HG02870 (cell line): ENCODE results near the gene PRKAB1.
"Not testable (repeated sequence)": the region's sequence is repeated elsewhere in the genome, so short reads cannot be mapped to it uniquely, and the experiment has no call there.

Source experiments
- ATAC-seq: cut with Tn5 transposase; IDR thresholded peaks from one replicate; pipeline ENCODE4 v1.9.1; 2021; ENCODE audit warnings: mild to moderate bottlenecking, moderate library complexity; ENCODE audit not compliant: unreplicated experiment

The PRKAB1 gene

DNA sequence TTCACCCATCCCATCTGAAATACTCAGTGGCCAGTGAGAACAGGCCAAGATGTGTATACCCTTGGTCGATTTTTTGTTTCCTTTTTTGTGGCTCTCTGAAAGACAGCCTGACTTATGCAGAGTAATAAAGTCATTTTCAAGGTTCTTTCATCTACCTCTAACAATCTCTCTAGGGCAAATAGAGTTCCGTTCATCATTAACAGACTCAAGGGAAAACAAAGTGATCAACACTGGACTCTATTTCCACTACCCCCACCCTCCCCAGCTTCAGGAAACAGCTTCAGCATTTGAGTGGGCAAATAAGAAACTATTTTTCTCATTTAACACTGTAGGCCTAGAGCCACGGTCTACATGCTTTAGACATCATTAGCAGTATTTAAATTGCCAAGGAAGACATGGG, 15.9 kb downstream of the PRKAB1 start:
- ATAC-seq, result no peak

DNA sequence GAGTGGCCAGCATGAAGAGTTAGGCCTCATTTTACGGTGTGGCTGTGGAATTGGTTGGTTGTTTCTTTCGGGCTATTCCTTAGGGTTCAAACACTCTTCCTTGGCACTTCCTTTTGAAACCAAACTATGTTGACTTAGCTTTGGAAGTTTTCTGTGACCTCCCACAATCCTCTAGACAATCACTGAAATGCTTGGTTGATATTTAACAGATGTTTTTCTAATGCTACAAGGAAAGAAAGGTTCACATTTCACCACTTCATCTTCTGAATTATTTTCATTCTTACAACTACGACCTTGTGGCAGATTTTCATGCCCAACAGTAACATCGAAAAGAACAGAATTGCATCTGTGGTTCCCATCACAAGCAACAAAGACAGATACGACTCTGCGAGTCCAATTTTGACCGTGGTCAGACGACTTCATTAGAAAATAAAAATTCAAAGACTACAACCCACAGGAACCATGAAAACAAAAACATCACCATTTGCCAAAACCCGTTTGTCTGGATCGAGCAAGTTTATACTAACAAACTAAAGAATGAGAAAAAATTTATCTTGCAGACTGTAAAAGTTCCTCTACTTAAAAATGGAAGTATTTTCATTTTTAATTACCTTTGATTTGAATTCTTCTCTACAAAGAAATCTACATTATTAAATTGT, 16.9 kb downstream of the PRKAB1 start:
- ATAC-seq, result no peak

DNA sequence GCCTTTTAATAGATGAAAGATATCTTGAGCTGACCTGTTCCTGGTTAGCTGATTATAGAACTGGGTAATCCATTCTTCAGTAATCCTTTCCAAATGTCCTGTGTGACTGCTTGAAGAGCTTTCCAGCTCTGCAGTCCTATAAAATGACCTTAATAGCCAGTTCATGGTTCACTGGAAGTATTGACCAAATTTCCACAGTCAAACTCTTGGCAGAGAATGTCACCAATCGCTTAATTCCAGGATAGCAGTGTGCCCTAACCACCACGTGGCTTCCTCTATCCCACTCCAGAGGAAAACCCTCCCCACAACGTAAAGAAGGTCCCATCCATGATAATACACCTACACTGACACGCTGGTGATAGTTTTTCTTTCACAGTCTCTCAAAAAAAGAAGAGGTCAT, 17.4 kb downstream of the PRKAB1 start:
- no peak for ATAC-seq

DNA sequence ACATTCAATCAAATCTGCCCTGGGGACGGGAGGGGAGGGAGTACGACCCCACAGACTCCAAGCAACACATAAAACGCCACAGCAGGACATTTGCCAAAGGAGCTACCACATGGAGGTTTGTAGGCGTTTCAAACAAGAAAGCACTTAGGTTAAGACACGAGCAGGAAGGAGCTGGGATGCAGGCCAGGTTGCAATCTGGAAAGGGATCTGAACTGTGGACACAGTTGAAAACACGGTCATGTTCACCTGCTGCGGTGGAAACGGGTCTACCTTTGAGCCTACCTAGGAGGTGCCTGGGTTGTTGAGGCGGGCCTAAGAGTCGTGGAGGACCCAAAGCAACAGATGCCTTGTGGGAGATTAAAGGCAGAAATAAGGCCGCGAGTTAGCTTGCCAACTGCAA, 18.4 kb downstream of the PRKAB1 start:
- no peak for ATAC-seq

DNA sequence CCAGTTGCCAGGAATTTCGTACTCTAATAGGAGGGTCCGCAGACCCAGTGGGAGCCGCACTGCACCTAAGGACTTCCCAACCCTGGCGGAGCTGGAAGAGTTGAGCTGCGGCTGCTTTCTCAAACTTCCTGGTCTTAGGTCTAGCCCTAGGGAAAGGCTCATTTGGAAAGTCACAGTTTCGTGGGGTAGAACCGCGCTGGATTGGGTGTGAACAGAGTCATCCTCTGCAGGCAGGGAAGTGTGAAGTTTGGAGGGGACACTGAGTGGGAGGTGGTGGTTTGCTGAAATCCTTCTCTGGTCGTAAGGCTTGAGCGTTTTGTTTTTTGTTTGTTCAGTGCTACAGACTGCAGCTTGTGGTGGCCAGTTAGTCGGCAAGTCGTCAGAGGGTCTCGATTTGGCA, 18.8 kb downstream of the PRKAB1 start:
- ATAC-seq, result no peak

DNA sequence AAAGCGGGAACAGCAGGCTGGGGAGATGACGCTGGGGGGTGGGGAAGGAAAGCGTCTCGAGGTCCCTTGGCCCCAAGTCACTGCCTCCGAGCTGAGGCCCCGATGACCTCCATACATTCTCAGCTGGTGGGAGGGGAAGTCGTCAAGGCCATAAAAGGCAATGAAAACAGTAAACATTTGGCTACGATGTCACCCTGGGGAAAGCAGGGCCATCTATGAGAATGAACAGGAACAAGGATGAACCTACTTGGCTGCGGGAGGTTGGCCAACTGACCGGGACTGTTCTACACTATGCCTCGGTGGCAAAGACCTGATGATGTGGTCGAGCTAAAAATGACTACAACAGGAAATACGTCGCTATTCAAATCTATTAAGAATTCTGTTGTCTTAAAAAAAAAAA, 19.5 kb downstream of the PRKAB1 start:
- ATAC-seq, result no peak

DNA sequence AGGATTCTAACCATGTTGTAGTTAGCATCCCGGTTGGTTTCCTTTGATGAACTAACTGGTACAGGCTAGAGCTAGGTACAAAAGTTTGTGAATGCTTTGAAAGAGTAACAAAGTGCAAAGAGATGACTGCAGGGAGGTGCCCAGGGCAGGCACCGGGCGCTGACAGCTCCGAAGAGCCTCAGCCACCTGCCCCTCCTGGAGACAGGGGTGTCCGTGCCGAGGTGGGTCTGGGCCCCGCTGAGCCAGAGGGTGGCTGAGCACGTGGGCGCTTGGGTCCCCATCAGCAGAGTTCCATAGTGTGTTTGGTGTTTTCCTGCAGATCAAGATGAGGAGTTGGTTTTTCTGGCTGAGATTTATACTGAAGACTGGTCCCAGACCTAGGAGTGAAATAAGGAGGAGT, 19.9 kb downstream of the PRKAB1 start:
- ATAC-seq, result no peak

DNA sequence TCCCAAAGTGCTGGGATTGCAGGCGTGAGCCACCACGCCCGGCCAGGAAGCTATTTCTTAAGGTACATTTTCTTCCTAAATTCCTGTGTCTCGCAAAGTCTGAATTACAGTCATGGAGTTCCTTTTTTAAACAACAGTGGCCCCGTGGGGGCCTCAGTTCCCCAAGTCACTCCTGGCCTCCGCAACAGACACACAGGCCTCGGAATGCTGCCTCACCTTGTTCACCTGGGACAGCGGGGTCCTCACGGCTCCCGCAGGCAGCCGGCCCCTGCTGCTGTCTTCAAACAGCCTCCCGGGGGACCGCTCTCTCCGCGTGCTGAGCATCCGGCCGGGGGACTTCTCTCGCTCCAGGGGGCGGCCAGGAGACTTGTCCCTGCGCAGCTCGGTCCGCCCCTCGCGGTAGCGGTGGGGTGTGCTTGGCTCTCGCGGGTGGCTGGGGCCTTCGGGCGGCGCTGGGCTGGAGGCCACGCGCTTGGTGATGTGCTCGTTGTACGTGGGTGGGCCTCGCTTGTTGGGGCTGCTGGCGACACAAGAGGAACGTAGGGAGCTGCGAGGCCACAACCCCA, 22.1 kb downstream of the PRKAB1 start:
- no peak for ATAC-seq

DNA sequence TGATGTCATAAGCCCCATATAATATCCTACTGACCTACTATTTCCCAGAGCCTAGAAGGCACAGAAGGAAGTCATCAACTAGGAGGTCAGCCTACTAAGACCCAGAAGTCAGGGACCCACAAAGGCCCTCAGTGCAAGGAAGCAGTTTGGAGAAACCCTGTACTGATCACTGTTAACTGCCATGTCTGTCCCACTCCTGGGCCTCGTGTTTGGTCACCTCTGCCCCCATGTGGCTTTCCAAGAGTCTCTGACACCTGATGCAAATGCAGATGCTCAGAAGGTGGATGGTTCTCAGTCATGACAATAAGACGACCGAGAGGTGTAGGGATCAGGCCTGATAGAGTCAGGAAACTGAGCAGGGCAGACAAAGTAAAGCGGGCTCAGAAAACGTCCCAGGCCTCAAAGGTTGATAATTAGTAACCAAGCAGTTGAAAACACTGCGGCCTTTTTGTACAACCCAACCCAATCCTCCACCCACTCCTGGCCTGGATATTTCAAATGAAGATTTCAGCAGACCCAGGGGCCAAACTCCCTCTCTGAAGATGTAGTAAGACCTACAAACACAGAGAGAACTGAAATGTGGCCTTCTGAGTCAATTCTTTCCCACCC, 23.4 kb downstream of the PRKAB1 start:
- ATAC-seq, result no peak

DNA sequence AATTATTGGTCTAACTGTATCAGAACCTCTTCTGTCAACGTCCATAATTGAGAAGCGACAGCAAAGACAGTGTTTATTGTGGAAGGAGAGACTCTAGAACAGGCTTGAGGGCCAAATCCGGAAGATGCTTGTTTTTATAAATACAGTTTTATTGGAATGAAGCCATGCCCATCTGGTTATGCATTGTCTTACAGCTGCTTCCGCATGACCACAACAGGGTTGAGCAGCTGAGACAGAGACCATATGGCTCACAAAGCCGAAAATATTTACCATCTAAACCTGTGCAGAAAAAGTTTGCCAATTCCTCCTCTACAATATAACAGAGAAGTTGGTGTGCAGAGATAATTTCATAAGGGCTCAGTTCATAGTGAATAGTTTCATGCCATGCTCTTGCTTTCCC, 24.5 kb downstream of the PRKAB1 start:
- ATAC-seq, result no peak

DNA sequence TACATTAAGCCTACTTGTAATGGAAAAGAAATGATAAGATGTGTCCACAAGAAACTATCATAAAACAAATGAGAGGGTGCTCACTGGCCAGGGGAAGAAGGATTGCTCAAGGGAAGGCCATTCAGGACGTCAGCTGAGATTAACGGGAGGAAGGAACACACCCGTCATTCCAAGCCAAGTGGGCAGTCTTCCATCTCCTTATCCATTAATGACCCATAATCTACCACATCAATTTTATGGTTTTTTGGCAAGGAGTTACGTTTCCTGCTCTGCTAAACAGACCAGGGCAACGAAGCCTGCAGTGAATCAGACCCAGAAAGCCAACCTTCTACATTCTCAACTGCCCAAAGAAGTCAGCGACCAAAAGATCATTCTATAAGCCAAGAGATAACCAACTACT, 25.1 kb downstream of the PRKAB1 start:
- no peak for ATAC-seq

DNA sequence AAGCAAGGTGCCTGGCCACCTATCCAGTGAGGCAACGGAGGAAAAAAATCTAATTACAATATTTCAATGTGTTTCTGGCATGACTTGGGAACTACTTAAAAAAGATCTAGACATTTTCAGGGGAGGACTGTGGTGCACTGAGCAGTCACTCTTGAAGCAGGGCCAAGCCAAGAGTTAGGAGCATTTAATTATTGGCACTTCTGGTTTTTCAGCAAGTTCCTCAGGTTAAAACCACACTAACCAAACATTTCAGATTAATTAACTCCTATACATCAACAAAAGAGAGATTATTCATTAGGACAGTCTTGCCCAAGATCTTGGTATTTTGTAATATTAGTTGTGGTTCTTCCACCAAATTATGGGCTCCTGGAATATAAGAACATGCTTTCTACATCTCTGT, 25.6 kb downstream of the PRKAB1 start:
- no peak for ATAC-seq

DNA sequence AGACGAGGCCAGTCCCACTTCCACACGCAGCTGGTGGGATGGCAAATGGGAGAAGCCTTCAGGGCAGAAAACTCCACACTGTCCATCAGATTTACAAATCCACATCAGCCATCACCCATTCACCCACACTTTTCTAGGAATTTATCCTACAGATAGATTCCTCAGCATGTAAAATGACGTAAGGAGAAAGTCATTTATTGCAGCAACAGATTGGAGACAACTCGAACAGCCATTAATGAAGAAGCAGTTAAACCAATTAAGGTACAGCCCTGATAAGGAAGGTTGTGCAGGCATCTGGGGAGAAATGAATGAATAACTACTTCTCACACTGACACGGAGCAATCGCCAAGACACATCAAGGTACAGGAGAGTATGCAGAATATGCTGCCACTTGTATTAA, 26.2 kb downstream of the PRKAB1 start:
- ATAC-seq, result no peak

DNA sequence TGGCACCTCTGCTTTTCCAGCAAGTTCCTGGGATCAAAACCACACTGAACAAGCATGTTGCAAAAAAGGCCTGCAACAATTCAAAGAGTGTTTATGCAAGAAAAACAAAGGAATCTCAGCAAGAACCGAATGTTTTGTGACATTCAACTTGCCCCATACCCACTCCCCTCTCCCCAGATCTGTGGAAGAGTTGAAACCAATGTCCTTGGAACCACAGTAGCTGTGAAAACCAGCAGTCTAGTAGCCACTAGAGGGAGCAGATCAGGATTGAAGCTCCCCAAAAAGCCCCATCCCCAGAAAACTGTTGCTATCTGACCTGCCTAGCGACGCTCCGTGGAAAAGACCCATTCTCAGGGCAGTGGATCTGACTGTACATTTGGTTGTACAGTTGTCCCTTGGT, 27.1 kb downstream of the PRKAB1 start:
- ATAC-seq, result no peak

DNA sequence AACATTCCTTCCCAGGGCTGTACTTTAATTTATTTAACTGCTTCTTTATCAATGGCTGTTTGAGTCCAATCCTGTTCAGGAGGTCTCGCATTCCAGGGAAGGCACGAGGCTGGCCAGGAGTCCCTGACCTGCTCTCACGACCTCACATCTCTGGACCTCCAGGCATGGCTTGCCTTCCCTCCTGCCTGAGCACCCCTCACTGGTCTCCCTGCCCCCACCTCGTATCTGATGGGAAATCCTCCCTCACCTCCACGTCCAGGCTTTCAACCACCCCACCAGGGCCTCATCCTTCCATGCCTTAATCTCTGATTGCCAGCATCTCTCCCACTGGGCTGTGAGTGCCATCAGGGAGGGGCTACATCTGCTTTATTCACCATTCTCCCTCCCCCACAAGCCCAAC, 29.0 kb downstream of the PRKAB1 start:
- no peak for ATAC-seq

DNA sequence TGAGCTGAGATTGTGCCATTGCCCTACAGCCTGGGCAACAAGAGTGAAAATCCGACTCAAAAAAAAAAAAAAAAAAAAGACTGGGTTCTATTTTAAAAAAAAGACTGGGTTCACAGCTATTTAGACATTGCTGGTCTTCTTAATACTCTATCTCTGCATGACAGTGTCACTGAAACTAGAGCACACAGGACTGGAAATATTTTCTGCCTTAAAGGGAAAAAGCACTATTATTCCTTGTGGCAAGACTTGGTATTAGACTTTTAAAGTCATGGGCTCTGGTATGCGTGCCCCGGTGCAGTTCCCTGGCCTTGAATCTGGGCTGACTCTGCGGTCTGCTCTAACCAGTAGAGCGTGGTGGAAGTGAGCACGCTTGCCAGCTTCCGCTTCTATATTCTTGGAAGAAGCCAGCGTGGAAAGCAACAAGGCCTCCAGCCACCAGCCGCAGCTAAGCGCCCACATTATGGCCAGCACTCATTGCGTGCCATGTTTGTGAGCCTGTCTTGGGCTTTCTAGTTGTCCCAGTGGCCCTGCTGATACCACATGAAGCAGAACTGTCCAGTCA, 31.3 kb downstream of the PRKAB1 start:
- ATAC-seq, result no peak

DNA sequence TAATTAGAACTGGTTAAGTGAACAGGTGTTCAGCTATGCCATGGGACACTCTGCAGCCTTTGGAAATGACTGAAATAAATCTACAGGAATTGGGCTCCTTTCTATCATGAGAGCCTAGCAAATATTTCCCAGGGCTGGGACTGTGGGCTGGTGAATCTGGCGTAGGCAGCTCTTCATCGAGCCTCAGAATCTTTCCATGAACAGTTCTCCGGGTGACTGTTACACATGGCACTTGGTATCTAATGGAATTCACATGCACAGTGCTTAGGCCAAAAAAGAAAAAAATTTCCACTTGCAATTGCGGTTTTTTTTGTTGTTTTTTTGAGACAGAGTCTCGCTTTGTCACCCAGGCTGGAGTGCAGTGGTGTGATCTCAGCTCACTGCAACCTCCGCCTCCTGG, 32.1 kb downstream of the PRKAB1 start:
- no peak for ATAC-seq

DNA sequence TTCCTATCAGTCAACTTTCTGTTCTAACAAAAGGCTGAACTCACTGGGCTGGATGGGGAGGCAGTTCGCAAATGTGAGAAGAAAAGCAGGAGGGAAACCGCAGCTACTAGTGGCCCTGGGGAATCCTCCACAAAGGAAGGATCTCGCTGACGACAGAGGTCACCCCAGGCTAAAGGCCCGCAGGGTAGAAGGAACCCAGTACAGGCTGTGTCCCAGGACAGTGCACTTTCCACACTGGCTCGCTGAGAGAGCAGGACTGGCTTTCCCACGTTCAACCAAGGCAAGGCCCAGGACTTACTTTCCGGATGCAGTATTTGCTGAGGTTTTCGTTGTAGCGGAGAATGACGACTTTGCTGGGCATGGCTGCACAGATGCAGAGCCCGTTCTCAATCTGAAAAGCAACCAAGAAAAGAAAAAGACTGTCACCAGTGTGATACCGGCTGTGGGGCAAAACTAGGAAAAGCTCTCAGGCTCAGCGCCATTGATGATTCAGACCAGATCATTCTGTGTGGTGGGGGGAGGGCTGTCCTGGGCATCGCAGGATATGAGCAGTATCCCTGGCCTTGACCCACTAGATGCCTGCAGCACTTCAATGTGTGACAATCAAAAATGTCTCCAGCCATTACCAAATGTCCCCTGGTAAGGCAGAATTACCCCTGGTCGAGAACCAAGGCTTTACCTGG, 36.3 kb downstream of the PRKAB1 start:
- ATAC-seq, result no peak

DNA sequence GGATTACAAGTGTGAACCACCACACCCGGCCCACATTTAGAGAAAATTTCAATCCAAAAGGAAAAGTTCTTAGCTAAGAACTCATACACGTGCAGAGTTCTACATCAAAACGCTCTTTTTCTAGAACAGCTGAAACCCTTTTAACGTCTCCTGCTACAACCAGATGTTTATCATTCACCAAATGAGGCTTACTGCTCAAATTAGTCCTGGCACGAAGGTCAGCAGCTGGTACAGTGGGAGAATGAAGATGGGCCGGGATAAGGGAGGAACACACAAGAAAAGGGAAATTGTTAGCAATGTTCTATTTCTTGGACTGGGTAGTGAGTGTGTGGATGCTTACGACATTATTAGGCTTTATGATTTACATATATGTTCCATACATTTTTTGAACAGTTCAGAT, 37.2 kb downstream of the PRKAB1 start:
- no peak for ATAC-seq

DNA sequence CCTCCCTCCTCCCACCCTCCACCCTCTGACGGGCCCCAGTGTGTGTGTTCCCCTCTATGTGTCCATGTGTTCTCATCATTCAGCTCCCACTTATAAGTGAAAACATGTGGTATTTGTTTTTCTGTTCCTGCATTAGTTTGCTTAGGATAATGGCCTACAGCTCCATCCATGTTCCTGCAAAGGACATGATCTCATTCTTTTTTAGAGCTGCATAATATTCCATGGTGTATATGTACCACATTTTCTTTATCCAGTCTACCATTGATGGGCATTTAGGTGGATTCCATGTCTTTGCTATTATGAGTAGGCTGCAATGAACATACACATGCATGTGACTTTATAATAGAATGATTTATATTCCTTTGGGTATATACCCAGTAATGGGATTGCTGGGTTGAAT, 38.5 kb downstream of the PRKAB1 start:
- not testable (repeated sequence) for ATAC-seq

DNA sequence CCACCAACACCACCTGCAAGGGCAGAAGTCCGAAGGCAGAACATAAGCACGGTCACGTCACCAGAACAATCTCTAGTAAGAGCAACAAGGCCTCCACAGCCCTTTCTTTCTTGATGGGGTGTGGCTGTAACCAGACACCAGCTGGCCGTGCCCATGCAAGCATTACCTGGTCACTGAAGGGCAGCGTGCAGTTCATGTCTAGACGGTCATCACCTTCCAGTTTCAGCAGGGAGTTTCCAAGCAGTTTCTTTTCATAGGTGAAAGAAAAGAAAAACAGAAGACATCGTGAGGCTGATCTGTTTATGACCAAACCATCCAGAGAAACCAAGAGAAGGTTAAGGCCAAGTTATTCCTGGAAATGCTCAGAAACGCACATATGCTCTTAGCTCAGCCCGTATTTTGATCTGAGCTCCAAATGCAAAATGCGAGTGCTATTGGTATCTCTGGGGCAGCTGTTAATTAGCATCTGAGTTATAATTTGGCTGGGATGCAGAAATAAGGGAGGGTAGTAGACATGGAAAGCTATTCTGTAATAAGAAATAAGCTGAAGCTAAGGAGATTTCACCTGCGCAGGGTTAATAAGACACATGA, 42.5 kb downstream of the PRKAB1 start:
- ATAC-seq, result no peak
